IPS DF 4.7 (cell line): ENCODE data around the gene PLPPR3.

Experiments
- DNase-seq: peaks from one replicate; pipeline ENCODE4 v3.0.0-alpha.2; 2013; ENCODE audit warnings: low spot score; ENCODE audit errors: extremely low read depth

Gene PLPPR3

GRCh38 chr19:797528-798414 is 24.0 kb downstream of the PLPPR3 start:
- no peak for DNase-seq

DNA sequence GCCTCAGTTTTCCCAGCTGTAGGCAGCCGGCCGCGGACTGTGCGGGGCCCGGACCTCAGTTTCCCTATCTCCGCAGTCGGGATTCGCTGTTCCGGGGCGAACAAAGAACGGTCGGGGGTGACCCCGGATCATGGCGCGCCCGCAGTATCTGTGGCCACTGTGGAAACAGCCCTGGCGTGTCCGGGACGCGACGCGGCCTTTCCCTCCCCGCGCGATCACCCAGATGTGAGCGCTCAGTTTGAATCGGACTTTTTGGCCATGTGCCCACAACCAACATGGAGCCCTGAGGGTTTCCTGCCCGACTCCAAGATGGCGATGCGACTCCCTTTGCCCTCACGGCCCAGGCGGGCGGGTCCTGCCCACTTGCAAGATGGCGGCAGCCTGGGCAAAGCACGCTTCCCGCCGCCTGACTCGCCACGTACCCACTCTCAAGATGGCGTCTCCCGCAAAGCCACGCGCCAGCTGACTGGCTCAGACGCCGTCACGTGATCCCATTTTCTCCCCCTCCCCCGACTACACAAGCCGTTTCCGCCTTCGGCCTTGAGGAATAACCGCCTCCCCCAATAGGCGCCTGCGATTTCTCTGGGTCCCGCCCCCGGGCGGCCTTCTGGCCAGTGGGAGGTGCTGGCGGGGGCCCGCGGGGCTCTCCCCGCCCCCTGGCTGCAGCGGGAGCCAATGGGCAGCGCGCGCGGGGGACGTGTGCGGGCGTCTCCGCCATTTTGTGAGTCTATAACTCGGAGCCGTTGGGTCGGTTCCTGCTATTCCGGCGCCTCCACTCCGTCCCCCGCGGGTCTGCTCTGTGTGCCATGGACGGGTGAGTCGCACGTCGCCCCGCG is 24.8 kb downstream of the PLPPR3 start, which contains the start of gene PTBP1:
PTBP1 (plus strand) TSS at position 761 of the 836 bp plus-strand sequence; CDS start at position 807, 46 bp downstream.
- DNase-seq = peak; percentile 99

- no peak for DNase-seq
These were observed 25.8 kb downstream of the PLPPR3 start for GRCh38 chr19:795691-796581.

DNA sequence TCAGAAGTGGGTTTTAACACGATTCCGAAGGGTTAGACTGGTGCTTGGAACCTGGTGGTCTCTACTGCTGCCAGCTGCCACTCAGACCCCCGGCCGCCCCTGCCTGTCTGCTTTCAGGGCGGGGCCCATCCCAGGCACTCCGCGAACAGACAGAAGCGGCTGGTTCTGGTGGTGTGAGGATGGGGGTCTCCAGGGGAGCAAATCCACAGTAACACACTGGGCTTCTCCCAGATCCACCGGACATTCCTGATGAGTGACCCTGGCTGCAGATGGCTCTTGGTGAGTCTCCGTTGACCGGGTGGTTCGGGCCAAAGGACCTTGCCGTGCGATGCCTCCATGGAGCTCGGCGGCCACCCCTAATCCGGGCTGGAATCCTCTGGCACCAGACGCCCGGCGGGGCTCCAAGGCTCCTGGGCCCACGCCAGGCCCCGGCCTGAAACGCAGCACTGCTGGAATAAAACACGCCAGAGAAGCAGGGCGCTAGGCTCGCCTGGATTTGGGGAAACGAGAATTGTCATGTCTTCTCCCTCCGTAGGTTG is 26.6 kb downstream of the PLPPR3 start:
- DNase-seq = no peak

- DNase-seq = no peak
These were observed 27.9 kb downstream of the PLPPR3 start for GRCh38 chr19:793806-794205.

- no peak for DNase-seq
These were observed 29.4 kb downstream of the PLPPR3 start for GRCh38 chr19:792306-792885.

DNA sequence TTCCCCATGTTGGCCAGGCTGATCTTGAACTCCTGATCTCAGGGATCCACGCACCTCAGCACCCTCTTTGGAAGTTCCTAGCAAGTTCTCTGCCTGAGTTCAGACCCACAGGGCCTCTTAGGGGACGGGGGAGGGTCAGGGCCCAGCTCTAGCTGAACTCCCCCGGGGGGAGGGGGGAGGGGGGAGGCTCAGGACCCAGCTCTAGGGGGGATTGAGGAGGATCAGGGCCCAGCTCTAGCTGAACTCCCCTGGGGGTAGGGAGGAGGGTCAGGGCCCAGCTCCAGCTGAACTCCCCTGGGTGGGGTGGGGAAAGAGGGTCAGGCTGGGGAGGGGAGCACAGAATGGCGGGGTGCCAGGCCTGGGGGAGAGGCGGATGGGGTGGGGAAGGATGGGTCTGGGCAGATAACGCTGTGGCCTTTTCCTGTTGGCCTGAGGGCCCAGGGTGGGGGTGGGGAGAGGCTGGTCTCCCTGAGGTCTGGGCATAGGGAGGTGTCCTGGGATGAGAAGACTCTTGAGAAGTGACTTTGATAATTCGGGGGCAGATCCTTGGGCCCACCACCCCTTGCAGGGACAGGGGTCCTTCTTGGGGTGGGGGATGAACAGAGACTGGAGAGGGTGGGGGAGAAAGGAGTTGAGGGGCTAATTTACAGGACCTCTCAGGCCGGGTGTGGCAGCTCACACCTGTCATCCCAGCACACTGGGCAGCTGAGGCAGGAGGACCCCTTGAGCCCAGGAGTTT is 30.0 kb downstream of the PLPPR3 start:
- DNase-seq = no peak

- DNase-seq = no peak
These were observed 30.7 kb downstream of the PLPPR3 start for GRCh38 chr19:791007-791566.

DNA sequence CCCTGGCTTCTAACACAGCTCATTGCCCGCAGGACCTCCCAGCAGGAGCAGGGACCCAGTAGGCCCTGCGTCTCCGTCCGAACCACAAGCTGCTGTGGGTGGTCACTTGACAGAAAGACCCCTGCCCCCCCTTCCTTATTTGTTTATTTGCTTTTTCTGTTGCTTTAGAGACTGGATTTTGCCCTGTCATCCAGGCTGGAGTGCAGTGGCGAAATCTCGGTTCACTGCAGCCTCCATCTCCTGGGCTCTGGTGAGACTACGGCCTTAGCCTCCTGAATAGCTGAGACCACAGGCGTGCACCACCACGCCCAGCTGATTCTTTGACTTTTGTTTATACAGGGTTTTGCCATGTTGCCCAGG is 32.1 kb downstream of the PLPPR3 start:
- DNase-seq = no peak

- DNase-seq = no peak
These were observed 32.6 kb downstream of the PLPPR3 start for GRCh38 chr19:788983-789700.

- DNase-seq = no peak
These were observed 33.1 kb downstream of the PLPPR3 start for GRCh38 chr19:788686-788982.

DNA sequence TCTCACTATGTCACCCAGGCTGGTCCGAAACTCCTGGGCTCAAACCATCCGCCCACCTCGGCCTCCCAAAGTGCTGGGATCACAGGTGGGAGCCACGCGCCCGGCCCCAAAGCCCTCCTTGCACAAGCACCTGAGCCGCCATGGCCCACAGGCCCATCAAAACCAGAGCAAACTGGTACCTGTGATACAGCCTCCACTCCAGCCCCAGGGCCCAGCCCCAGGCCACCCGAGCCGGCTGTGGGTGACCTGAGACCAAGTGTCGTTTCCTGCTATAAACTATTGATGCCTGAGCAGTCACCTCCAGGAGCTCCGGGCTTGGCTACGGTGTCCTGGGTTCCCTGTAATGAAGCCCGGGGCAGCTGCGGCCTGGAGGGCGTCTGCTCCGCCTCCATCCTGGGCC is 34.2 kb downstream of the PLPPR3 start:
- no peak for DNase-seq

DNA sequence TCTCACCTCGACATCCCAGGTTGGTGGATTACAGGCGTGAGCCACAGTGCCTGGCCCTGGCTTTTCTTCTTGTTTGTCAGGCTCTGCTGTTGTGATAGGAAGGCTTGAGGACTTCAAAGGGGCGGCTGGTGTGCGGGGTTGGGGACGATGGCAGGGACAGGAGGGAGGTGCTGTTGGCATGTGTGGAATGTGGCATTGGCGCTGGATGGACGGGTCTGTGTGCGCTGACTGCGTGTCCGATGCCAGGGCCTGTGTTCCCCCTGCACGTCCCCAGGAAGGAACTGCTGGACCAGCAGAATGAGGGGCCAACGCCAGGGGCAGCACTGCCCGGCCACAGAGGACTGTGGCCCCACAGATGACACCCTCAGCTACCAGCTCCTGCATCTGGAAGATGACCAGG is 37.2 kb downstream of the PLPPR3 start:
- no peak for DNase-seq

GRCh38 chr19:782878-783668 is 38.7 kb downstream of the PLPPR3 start:
- DNase-seq = no peak

DNA sequence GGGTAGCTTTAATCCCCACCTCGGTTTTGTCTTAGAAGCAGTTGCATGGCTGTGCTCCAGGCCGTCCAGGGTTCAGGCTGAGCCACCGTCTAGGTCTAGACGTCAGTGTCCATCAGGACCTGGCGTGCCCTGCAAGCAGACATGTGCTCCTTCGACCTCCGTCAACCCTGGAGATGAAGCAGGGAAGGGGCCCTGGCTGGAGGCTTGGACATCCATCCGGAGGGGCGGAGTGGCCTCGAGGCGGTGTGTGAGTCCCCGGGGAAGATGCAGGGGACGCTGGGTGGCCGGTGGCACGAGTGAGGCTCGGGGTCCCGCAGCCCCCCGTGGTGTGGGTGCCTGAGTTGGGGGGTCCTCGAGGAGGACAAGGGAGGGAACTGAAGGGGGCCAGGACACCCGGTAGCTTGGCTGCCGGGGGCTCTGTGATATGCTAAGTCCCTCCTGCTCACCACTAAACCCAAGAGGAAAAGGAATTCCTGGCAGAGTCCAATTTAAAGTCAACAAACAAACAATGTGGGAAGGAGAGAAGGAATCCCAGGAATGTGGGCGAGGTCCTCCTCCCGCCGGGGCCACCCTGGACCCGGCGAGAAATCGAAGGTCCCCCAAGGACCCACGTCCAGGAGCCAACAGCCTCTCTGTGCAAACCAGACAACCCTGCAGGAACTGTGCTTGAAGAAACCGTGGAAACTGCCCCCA is 39.4 kb downstream of the PLPPR3 start:
- no peak for DNase-seq

DNA sequence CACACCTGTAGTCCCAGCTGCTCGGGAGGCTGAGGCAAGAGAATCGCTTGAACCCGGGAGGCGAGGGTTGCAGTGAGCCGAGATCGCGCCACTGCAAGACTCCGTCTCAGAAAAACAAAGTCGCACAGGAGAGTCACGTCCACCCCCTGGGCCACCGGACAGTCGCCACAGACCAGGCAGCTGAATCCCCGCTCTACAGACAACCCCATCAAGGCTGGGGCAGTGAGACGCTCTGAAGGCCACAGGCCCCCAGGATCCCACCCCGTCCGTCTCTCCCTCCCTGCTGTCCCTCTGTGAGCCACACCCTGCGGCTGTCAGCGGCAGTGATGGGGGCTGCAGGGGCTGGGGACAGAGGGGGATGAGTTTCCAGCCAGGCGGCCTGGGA is 40.0 kb downstream of the PLPPR3 start:
- no peak for DNase-seq

DNA sequence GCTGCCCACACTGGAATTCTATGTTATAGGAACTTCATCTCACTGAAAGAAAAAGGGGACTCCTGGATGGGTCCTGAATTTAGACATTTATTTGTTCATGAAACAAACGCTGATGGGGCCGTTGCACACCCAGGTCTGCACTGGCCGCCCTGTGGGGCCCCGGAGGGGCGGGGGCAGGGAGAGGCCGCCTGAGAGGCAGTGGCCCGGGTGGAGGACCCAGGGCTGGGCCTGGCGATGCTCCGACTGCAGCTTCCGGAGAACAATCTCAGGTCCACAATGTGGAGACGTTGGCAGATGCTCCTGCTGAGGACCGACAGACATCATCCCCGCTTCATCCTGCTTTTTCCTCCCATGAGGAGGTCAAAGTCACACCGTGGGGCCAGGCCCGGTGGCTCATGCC is 40.8 kb downstream of the PLPPR3 start:
- no peak for DNase-seq
